ENCODE data around the gene DPYSL5.

GRCh38 chr2:26911911-26912861, 64.3 kb downstream of the DPYSL5 start:
- TF ChIP-seq, protein P1, sequence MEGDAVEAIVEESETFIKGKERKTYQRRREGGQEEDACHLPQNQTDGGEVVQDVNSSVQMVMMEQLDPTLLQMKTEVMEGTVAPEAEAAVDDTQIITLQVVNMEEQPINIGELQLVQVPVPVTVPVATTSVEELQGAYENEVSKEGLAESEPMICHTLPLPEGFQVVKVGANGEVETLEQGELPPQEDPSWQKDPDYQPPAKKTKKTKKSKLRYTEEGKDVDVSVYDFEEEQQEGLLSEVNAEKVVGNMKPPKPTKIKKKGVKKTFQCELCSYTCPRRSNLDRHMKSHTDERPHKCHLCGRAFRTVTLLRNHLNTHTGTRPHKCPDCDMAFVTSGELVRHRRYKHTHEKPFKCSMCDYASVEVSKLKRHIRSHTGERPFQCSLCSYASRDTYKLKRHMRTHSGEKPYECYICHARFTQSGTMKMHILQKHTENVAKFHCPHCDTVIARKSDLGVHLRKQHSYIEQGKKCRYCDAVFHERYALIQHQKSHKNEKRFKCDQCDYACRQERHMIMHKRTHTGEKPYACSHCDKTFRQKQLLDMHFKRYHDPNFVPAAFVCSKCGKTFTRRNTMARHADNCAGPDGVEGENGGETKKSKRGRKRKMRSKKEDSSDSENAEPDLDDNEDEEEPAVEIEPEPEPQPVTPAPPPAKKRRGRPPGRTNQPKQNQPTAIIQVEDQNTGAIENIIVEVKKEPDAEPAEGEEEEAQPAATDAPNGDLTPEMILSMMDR (IDR thresholded peaks at IDR 0.05), result no peak
- no peak for TF ChIP-seq POLR2A (IDR thresholded peaks at IDR 0.05)

All from body of pancreas (tissue), 4 donors.